Measurements from ENCODE around the gene MEIKIN.

MEIKIN gene

GRCh38 chr5:131980696-131981095, 35.2 kb upstream of the MEIKIN start:
- no peaks in the 10 kb centered on the region for H4K20me1 ChIP-seq (ENCODE audit: insufficient read depth, low read length)
- no peaks in the 10 kb centered on the region for H3K4me1 ChIP-seq (ENCODE audit: low read length)
- no peak overlapping the region for H3K27ac ChIP-seq (ENCODE audit: low read length)
- H3K27me3 ChIP-seq (replicated peaks; ENCODE audit: insufficient read depth, low read length), result no peaks in the 10 kb centered on the region
- H3K79me2 ChIP-seq (ENCODE audit: low read length), result no peaks in the 10 kb centered on the region
- H2AFZ ChIP-seq (ENCODE audit: low read length), result no peak overlapping the region
- H3K9me2 ChIP-seq (replicated peaks; ENCODE audit: insufficient read depth, low read length), result no peaks in the 10 kb centered on the region
- H3K9ac ChIP-seq (ENCODE audit: low read length), result no peak overlapping the region
- no peaks in the 10 kb centered on the region for H3K36me3 ChIP-seq (replicated peaks; ENCODE audit: insufficient read depth, low read length)
- no peak overlapping the region for H3K4me2 ChIP-seq (ENCODE audit: low read depth, low read length)
- H3K9me3 ChIP-seq (replicated peaks; ENCODE audit: insufficient read depth, low read length), result no peaks in the 10 kb centered on the region
- no peak for DNase-seq
- no peak overlapping the region for H3K4me3 ChIP-seq (ENCODE audit: low read length)
- H3F3A ChIP-seq (ENCODE audit: insufficient read depth, low read length), result no peaks in the 10 kb centered on the region
- no peak for TF ChIP-seq EZH2phosphoT487 (IDR thresholded peaks at IDR 0.05; ENCODE audit: low read length)
- TF ChIP-seq, protein P1, sequence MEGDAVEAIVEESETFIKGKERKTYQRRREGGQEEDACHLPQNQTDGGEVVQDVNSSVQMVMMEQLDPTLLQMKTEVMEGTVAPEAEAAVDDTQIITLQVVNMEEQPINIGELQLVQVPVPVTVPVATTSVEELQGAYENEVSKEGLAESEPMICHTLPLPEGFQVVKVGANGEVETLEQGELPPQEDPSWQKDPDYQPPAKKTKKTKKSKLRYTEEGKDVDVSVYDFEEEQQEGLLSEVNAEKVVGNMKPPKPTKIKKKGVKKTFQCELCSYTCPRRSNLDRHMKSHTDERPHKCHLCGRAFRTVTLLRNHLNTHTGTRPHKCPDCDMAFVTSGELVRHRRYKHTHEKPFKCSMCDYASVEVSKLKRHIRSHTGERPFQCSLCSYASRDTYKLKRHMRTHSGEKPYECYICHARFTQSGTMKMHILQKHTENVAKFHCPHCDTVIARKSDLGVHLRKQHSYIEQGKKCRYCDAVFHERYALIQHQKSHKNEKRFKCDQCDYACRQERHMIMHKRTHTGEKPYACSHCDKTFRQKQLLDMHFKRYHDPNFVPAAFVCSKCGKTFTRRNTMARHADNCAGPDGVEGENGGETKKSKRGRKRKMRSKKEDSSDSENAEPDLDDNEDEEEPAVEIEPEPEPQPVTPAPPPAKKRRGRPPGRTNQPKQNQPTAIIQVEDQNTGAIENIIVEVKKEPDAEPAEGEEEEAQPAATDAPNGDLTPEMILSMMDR (IDR thresholded peaks at IDR 0.05; ENCODE audit: low read length), result no peak
- no peak for TF ChIP-seq EZH2 (optimal IDR thresholded peaks at IDR 0.05; ENCODE audit: low read depth, low read length)

DNA sequence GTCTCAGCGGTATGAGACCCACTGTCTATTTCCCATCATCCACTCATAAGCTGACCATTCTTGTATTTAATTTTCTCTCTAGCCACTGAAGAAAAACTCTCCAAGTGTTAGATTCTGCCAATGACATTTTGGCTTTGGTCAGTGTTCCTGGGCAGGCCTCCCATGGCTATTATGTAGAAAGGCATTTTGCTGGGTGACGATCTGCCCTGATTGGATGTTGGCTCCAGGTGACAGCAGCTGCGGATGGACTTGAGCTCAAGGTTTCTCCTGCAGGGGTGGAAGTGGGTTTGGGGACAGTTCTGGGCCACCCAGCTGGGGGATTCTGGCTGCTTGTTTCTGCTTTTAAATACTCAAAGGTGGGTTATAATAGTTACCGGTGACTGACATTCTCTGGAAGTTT, 34.4 kb upstream of the MEIKIN start:
- Histone ChIP-seq H3K36me3 (replicated peaks; ENCODE audit: insufficient read depth, low read length) (no peaks in the 10 kb centered on the region), H3K27me3 (replicated peaks; ENCODE audit: insufficient read depth, low read length) (no peaks in the 10 kb centered on the region), H3K9me2 (replicated peaks; ENCODE audit: insufficient read depth, low read length) (no peaks in the 10 kb centered on the region), H3K4me2 (ENCODE audit: low read depth, low read length) (no peak overlapping the region), H3K79me2 (ENCODE audit: low read length) (no peaks in the 10 kb centered on the region), H3F3A (ENCODE audit: insufficient read depth, low read length) (no peaks in the 10 kb centered on the region), H3K9me3 (replicated peaks; ENCODE audit: insufficient read depth, low read length) (no peaks in the 10 kb centered on the region), H3K27ac (ENCODE audit: low read length) (no peak overlapping the region), H3K9ac (ENCODE audit: low read length) (no peak overlapping the region), H2AFZ (ENCODE audit: low read length) (no peak overlapping the region), H3K4me1 (ENCODE audit: low read length) (no peaks in the 10 kb centered on the region), H3K4me3 (ENCODE audit: low read length) (no peak overlapping the region), H4K20me1 (ENCODE audit: insufficient read depth, low read length) (no peaks in the 10 kb centered on the region)
- TF ChIP-seq EZH2phosphoT487 (IDR thresholded peaks at IDR 0.05; ENCODE audit: low read length), result no peak
- TF ChIP-seq, protein P1 (IDR thresholded peaks at IDR 0.05; ENCODE audit: low read length), result no peak
- no peak for TF ChIP-seq EZH2 (optimal IDR thresholded peaks at IDR 0.05; ENCODE audit: low read depth, low read length)
- no peak for DNase-seq

GRCh38 chr5:131977212-131977604, 31.7 kb upstream of the MEIKIN start:
- Histone ChIP-seq H4K20me1 (ENCODE audit: insufficient read depth, low read length) (no peaks in the 10 kb centered on the region), H2AFZ (ENCODE audit: low read length) (no peak overlapping the region)
- no peak for DNase-seq

More at GRCh38 chr5:131977212-131977604, 31.7 kb upstream of the MEIKIN start:
- no peak overlapping the region for H3K27ac ChIP-seq (ENCODE audit: low read length)
- no peaks in the 10 kb centered on the region for H3K4me1 ChIP-seq (ENCODE audit: low read length)
- no peaks in the 10 kb centered on the region for H3K9me2 ChIP-seq (replicated peaks; ENCODE audit: insufficient read depth, low read length)
- no peak overlapping the region for H3K9ac ChIP-seq (ENCODE audit: low read length)
- no peaks in the 10 kb centered on the region for H3K27me3 ChIP-seq (replicated peaks; ENCODE audit: insufficient read depth, low read length)
- TF ChIP-seq EZH2phosphoT487 (IDR thresholded peaks at IDR 0.05; ENCODE audit: low read length) (no peak), EZH2 (optimal IDR thresholded peaks at IDR 0.05; ENCODE audit: low read depth, low read length) (no peak)
- TF ChIP-seq, protein P1 (IDR thresholded peaks at IDR 0.05; ENCODE audit: low read length), result no peak
- H3K79me2 ChIP-seq (ENCODE audit: low read length), result no peaks in the 10 kb centered on the region
- H3K9me3 ChIP-seq (replicated peaks; ENCODE audit: insufficient read depth, low read length), result no peaks in the 10 kb centered on the region
- H3K36me3 ChIP-seq (replicated peaks; ENCODE audit: insufficient read depth, low read length), result no peaks in the 10 kb centered on the region
- H3K4me2 ChIP-seq (ENCODE audit: low read depth, low read length), result no peak overlapping the region
- H3F3A ChIP-seq (ENCODE audit: insufficient read depth, low read length), result no peaks in the 10 kb centered on the region
- H3K4me3 ChIP-seq (ENCODE audit: low read length), result no peak overlapping the region

Measured in MM.1S (cell line).